ENCODE results near the gene SLFN11.
"Not testable (repeated sequence)": the region's sequence is repeated elsewhere in the genome, so short reads cannot be mapped to it uniquely, and the experiment has no call there.

The SLFN11 gene

GRCh38 chr17:35359398-35359797 is 14.0 kb downstream of the SLFN11 start:
- no peak for DNase-seq (ENCODE audit: low read depth)

GRCh38 chr17:35352284-35352683 is 21.1 kb downstream of the SLFN11 start:
- DNase-seq (ENCODE audit: low read depth): no peak

- DNase-seq (ENCODE audit: low read depth): no peak
Observed at GRCh38 chr17:35350493-35350892, 22.9 kb downstream of the SLFN11 start.

GRCh38 chr17:35345926-35346771 is 27.3 kb downstream of the SLFN11 start:
- DNase-seq (ENCODE audit: low read depth): no peak

GRCh38 chr17:35345445-35345925 is 27.9 kb downstream of the SLFN11 start:
- DNase-seq (ENCODE audit: low read depth): no peak

- no peak for DNase-seq (ENCODE audit: low read depth)
Observed at GRCh38 chr17:35344262-35344661, 29.2 kb downstream of the SLFN11 start.

GRCh38 chr17:35342276-35342675 is 31.1 kb downstream of the SLFN11 start:
- DNase-seq (ENCODE audit: low read depth): no peak

- DNase-seq (ENCODE audit: low read depth): no peak
Observed at GRCh38 chr17:35341411-35341992, 31.9 kb downstream of the SLFN11 start.

GRCh38 chr17:35338230-35338629 is 35.2 kb downstream of the SLFN11 start:
- DNase-seq (ENCODE audit: low read depth): no peak

GRCh38 chr17:35337364-35337763 is 36.1 kb downstream of the SLFN11 start:
- DNase-seq (ENCODE audit: low read depth): no peak

- not testable (repeated sequence) for DNase-seq (ENCODE audit: low read depth)
Observed at GRCh38 chr17:35333578-35333977, 39.8 kb downstream of the SLFN11 start.

GRCh38 chr17:35322749-35323148 is 50.7 kb downstream of the SLFN11 start:
- DNase-seq (ENCODE audit: low read depth): no peak

GRCh38 chr17:35315971-35316370 is 57.5 kb downstream of the SLFN11 start:
- no peak for DNase-seq (ENCODE audit: low read depth)

GRCh38 chr17:35315283-35315682 is 58.1 kb downstream of the SLFN11 start:
- no peak for DNase-seq (ENCODE audit: low read depth)

GRCh38 chr17:35314415-35315216 is 58.8 kb downstream of the SLFN11 start:
- no peak for DNase-seq (ENCODE audit: low read depth)

GRCh38 chr17:35313875-35314409 is 59.5 kb downstream of the SLFN11 start:
- no peak for DNase-seq (ENCODE audit: low read depth)

GRCh38 chr17:35312790-35313711 is 60.4 kb downstream of the SLFN11 start:
- DNase-seq (ENCODE audit: low read depth): peak; percentile 80

GRCh38 chr17:35312346-35312745 is 61.1 kb downstream of the SLFN11 start:
- DNase-seq (ENCODE audit: low read depth): no peak

GRCh38 chr17:35309345-35309744 is 64.1 kb downstream of the SLFN11 start:
- not testable (repeated sequence) for DNase-seq (ENCODE audit: low read depth)

All from activated gamma-delta T cell treated with anti-CD3 and anti-CD28 coated beads, Interleukin-2, amount 50 U/mL, for 16 hours (primary cell).